H1 (cell line): Measurements from ENCODE around the gene CALM1. TPM values are rescaled to one million over a fixed set of nuclear protein-coding genes. Genes with fewer than 3 reads are reported as not detected.

ENCODE experiments used
- CTCF ChIA-PET: fragments of 300-600 bp; sonication (Branson Sonifier 250); formaldehyde crosslinking; loops from one replicate; lab custom pipeline; 2021; ENCODE audit not compliant: partially characterized antibody; lab: Charles Lee
- POLR2A ChIA-PET: fragments of 300-600 bp; sonication (Branson Sonifier 250); formaldehyde crosslinking; loops from one replicate; lab custom pipeline; 2021; ENCODE audit warnings: inconsistent platforms; ENCODE audit not compliant: partially characterized antibody; lab: Charles Lee
- DNase-seq, 2 experiments: peaks; one replicate each; pipeline versions ENCODE4 v3.0.0 to v3.0.0-alpha.2; 2010 to 2022; ENCODE audit warnings: low spot score in 2 of 2, low read depth in 1 of 2, mixed read lengths in 1 of 2
- FAIRE-seq: peaks from 2 replicates; lab custom pipeline; 2011; peaks lifted over from hg19 to GRCh38; lab: Jason Lieb, UNC
- H2AFZ ChIP-seq: 2 replicates; pipeline ENCODE4 v1.8.1; 2012; ENCODE audit warnings: low read length, inconsistent platforms
- H2AK5ac ChIP-seq: 2 replicates; pipeline ENCODE4 v1.6.1; 2013; ENCODE audit warnings: low read depth, low read length
- H2BK120ac ChIP-seq: replicated peaks from 2 replicates; pipeline ENCODE3; 2013; ENCODE audit warnings: low read depth, low read length, inconsistent platforms
- H2BK12ac ChIP-seq: 2 replicates; pipeline ENCODE4 v1.6.1; 2013; ENCODE audit warnings: low read depth, low read length
- H2BK15ac ChIP-seq: 2 replicates; pipeline ENCODE4 v1.6.1; 2013; ENCODE audit warnings: low read length
- H2BK20ac ChIP-seq: 2 replicates; pipeline ENCODE4 v1.6.1; 2013; ENCODE audit warnings: low read length
- H2BK5ac ChIP-seq: 2 replicates; pipeline ENCODE4 v1.6.1; 2013; ENCODE audit warnings: low read depth, low read length
- H3K14ac ChIP-seq: 2 replicates; pipeline ENCODE4 v1.6.1; 2013; ENCODE audit warnings: inconsistent platforms; ENCODE audit not compliant: insufficient read length
- H3K18ac ChIP-seq: 2 replicates; pipeline ENCODE4 v1.6.1; 2013; ENCODE audit warnings: low read length; ENCODE audit errors: extremely low read depth
- H3K23ac ChIP-seq: 2 replicates; pipeline ENCODE4 v1.6.1; 2013; ENCODE audit warnings: inconsistent platforms; ENCODE audit not compliant: insufficient read length
- H3K23me2 ChIP-seq: 2 replicates; pipeline ENCODE4 v1.6.1; 2013; ENCODE audit warnings: low read depth, low read length
- H3K27ac ChIP-seq: 2 replicates; pipeline ENCODE4 v1.6.1; 2011; ENCODE audit warnings: low read depth, low read length, inconsistent platforms
- H3K27me3 ChIP-seq, 4 experiments: replicated peaks in 1 of 4; 1 replicate in 1 of 4; 2 replicates in 3 of 4; pipeline versions ENCODE4 v1.6.1 to v1.8.1; 2011 to 2013; ENCODE audit warnings: low read length in 3 of 4, mild to moderate bottlenecking in 3 of 4, inconsistent platforms in 2 of 4, mixed read lengths in 2 of 4, moderate library complexity in 1 of 4; ENCODE audit not compliant: control insufficient read depth in 3 of 4, insufficient read depth in 3 of 4; ENCODE audit errors: extremely low read depth in 1 of 4
- H3K36me3 ChIP-seq, 4 experiments: 2 replicates each; pipeline versions ENCODE4 v1.6.1 to v1.8.1; 2011 to 2013; ENCODE audit warnings: mild to moderate bottlenecking in 4 of 4, low read length in 3 of 4, moderate library complexity in 2 of 4, control low read depth in 1 of 4, inconsistent platforms in 1 of 4; ENCODE audit not compliant: insufficient read depth in 4 of 4, control insufficient read depth in 2 of 4
- H3K4ac ChIP-seq: replicated peaks from 2 replicates; pipeline ENCODE3; 2013; ENCODE audit warnings: low read length, low read depth, mixed read lengths, inconsistent platforms; ENCODE audit not compliant: insufficient read length
- H3K4me1 ChIP-seq, 4 experiments: replicated peaks in 1 of 4; 1 replicate in 1 of 4; 2 replicates in 3 of 4; pipeline versions ENCODE4 v1.6.1 to v1.8.1; 2011 to 2013; ENCODE audit warnings: low read length in 3 of 4, inconsistent platforms in 2 of 4, mixed read lengths in 1 of 4; ENCODE audit not compliant: insufficient read depth in 4 of 4, control insufficient read depth in 3 of 4
- H3K4me2 ChIP-seq, 2 experiments: 2 replicates each; pipeline versions ENCODE4 v1.6.1 to v1.8.1; 2011 to 2013; ENCODE audit warnings: low read depth in 2 of 2, low read length in 2 of 2, control low read depth in 1 of 2, inconsistent platforms in 1 of 2, mild to moderate bottlenecking in 1 of 2; ENCODE audit not compliant: insufficient read depth in 1 of 2
- H3K4me3 ChIP-seq, 4 experiments: fragments of 200-600, 300-600 bp in 1 of 4; sonication (generic), shearing (Covaris generic), sonication (Bioruptor Twin) in 1 of 4; 2 replicates each; pipeline versions ENCODE4 v1.5.1 to v1.8.1; 2011 to 2016; ENCODE audit warnings: low read length in 4 of 4, low read depth in 3 of 4, control low read depth in 2 of 4, inconsistent platforms in 2 of 4, mild to moderate bottlenecking in 2 of 4, mixed read lengths in 1 of 4, moderate library complexity in 1 of 4; ENCODE audit not compliant: insufficient read depth in 2 of 4; ENCODE audit errors: extremely low read depth in 1 of 4
- H3K56ac ChIP-seq: replicated peaks from 2 replicates; pipeline ENCODE3; 2013; ENCODE audit warnings: low read depth, mild to moderate bottlenecking, mixed read lengths, low read length, inconsistent platforms; ENCODE audit not compliant: insufficient read length
- H3K79me1 ChIP-seq: 2 replicates; pipeline ENCODE4 v1.6.1; 2013; ENCODE audit warnings: low read depth, low read length, control low read depth
- H3K79me2 ChIP-seq, 2 experiments: 2 replicates each; pipeline versions ENCODE4 v1.6.1 to v1.8.1; 2012 to 2013; ENCODE audit warnings: low read length in 2 of 2, mild to moderate bottlenecking in 2 of 2, inconsistent platforms in 1 of 2; ENCODE audit not compliant: insufficient read depth in 2 of 2, control insufficient read depth in 1 of 2
- H3K9ac ChIP-seq, 4 experiments: replicated peaks in 1 of 4; 1 replicate in 1 of 4; 2 replicates in 3 of 4; pipeline versions ENCODE4 v1.6.1 to v1.8.1; 2011 to 2013; ENCODE audit warnings: low read depth in 3 of 4, low read length in 3 of 4, control low read depth in 2 of 4, mild to moderate bottlenecking in 2 of 4, moderate library complexity in 2 of 4, inconsistent platforms in 1 of 4; ENCODE audit errors: extremely low read depth in 1 of 4
- H3K9me3 ChIP-seq, 2 experiments: 2 replicates each; pipeline versions ENCODE4 v1.6.1 to v1.8.1; 2012 to 2013; ENCODE audit warnings: mild to moderate bottlenecking in 2 of 2, moderate library complexity in 2 of 2, control low read depth in 1 of 2, inconsistent platforms in 1 of 2, low read depth in 1 of 2, low read length in 1 of 2, mixed read lengths in 1 of 2; ENCODE audit not compliant: insufficient read depth in 2 of 2
- H4K20me1 ChIP-seq, 2 experiments: replicated peaks in 1 of 2; 2 replicates each; pipeline versions ENCODE3 to v1.8.1; 2011 to 2013; ENCODE audit warnings: inconsistent platforms in 2 of 2, low read length in 2 of 2, mild to moderate bottlenecking in 1 of 2; ENCODE audit not compliant: insufficient read depth in 2 of 2, control insufficient read depth in 1 of 2
- H4K5ac ChIP-seq: 2 replicates; pipeline ENCODE4 v1.6.1; 2013; ENCODE audit warnings: low read length, low read depth, mixed read lengths, inconsistent platforms; ENCODE audit not compliant: insufficient read length
- H4K8ac ChIP-seq: 2 replicates; pipeline ENCODE4 v1.8.0; 2013; ENCODE audit warnings: mild to moderate bottlenecking, moderate library complexity, low read length, inconsistent platforms; ENCODE audit not compliant: insufficient read depth; ENCODE audit errors: extremely low read depth
- H4K91ac ChIP-seq: replicated peaks from 2 replicates; pipeline ENCODE3; 2013; ENCODE audit warnings: low read length, mixed read lengths, inconsistent platforms; ENCODE audit not compliant: insufficient read length
- ASH2L ChIP-seq: fragments of 200-600, 300-600 bp; sonication (generic); IDR thresholded peaks from one replicate; pipeline ENCODE4 v1.7.1; 2017; ENCODE audit warnings: low read length
- BRCA1 ChIP-seq: IDR thresholded peaks from 2 replicates; pipeline ENCODE4 v1.6.1; 2012; ENCODE audit warnings: low read depth, low read length, improper control_type of control experiment
- CBX8 ChIP-seq: fragments of 300-800, 300-1000 bp; sonication (generic); IDR thresholded peaks from 2 replicates; pipeline ENCODE4 v1.7.1; 2016; ENCODE audit warnings: low read depth, low read length, borderline replicate concordance
- EP300 ChIP-seq, 2 experiments: IDR thresholded peaks; 1 replicate in 1 of 2; 2 replicates in 1 of 2; pipeline ENCODE4 v1.6.1; 2011 to 2012; ENCODE audit warnings: low read depth in 2 of 2, low read length in 2 of 2, mild to moderate bottlenecking in 2 of 2, borderline replicate concordance in 1 of 2, inconsistent platforms in 1 of 2, moderate library complexity in 1 of 2
- FOSL1 ChIP-seq: IDR thresholded peaks from 2 replicates; pipeline ENCODE4 v1.6.1; 2011; ENCODE audit warnings: mild to moderate bottlenecking, low read depth, low read length, moderate library complexity; ENCODE audit not compliant: insufficient read depth
- JUND ChIP-seq: IDR thresholded peaks from 2 replicates; pipeline ENCODE4 v1.6.1; 2011; ENCODE audit warnings: mild to moderate bottlenecking, improper control_type of control experiment, low read length
- KDM1A ChIP-seq: fragments of 200-600, 300-600 bp; sonication (generic); IDR thresholded peaks from 2 replicates; pipeline ENCODE4 v1.7.1; 2016; ENCODE audit warnings: mild to moderate bottlenecking, low read length, borderline replicate concordance
- KDM5A ChIP-seq: fragments of 200-600 bp; IDR thresholded peaks from 2 replicates; pipeline ENCODE4 v1.7.1; 2012; ENCODE audit warnings: mild to moderate bottlenecking, low read length, inconsistent platforms, mixed read lengths
- PHF8 ChIP-seq: fragments of 200-600 bp; sonication (generic); conservative IDR thresholded peaks from 2 replicates; pipeline ENCODE4 v1.7.1; 2012; ENCODE audit warnings: low read depth, mild to moderate bottlenecking, inconsistent platforms, low read length, moderate library complexity
- POLR2A ChIP-seq, 2 experiments: IDR thresholded peaks; 1 replicate in 1 of 2; 2 replicates in 1 of 2; pipeline ENCODE4 v1.6.1; 2011; ENCODE audit warnings: low read depth in 2 of 2, low read length in 2 of 2, mild to moderate bottlenecking in 2 of 2; ENCODE audit errors: control extremely low read depth in 1 of 2
- POU5F1 ChIP-seq: IDR thresholded peaks from 2 replicates; pipeline ENCODE4 v1.6.1; 2011; ENCODE audit warnings: low read depth, mild to moderate bottlenecking, low read length, moderate library complexity
- SIN3A ChIP-seq, 2 experiments: IDR thresholded peaks in 1 of 2; conservative IDR thresholded peaks in 1 of 2; 2 replicates each; pipeline ENCODE4 v1.6.1; 2011 to 2012; ENCODE audit warnings: low read length in 2 of 2, improper control_type of control experiment in 1 of 2, low read depth in 1 of 2, mild to moderate bottlenecking in 1 of 2
- SP1 ChIP-seq: IDR thresholded peaks from 2 replicates; pipeline ENCODE4 v1.6.1; 2011; ENCODE audit warnings: low read depth, low read length
- WGBS, 2 experiments: shearing (Covaris generic) in 1 of 2; methylation state at CpG; one replicate each; pipeline versions ENCODE4 v1.1.6 to v1.1.7; 2013 to 2015; ENCODE audit warnings: low lambda C conversion rate in 2 of 2, mixed read lengths in 2 of 2, inconsistent platforms in 1 of 2, low coverage in 1 of 2, missing lambda C conversion rate in 1 of 2; ENCODE audit not compliant: insufficient replicate concordance in 2 of 2, insufficient coverage in 1 of 2, insufficient read length in 1 of 2; ENCODE audit errors: extremely low coverage in 1 of 2, missing lambda C conversion rate in 1 of 2; 5-methylcytosine and 5-hydroxymethylcytosine counted together
- polyA plus RNA-seq, 7 experiments: library from polyadenylated mRNA; depleted of rRNA in 3 of 7; stranded (reverse) in 5 of 7; unstranded in 2 of 7; fragments of >200 nt in 5 of 7; fragments of 200-250 nt in 2 of 7; gene quantifications; 1 replicate in 5 of 7; 2 replicates in 1 of 7; 4 replicates in 1 of 7; pipeline versions ENCODE4 v1.2.1 to v1.2.3, GENCODE V29; 2011 to 2013; ENCODE audit warnings: missing spikeins in 2 of 7, mixed read lengths in 2 of 7
- total RNA-seq: library from RNA; stranded (reverse); fragmentation: NEBNext Ultra II Directional; extraction: Animal tissue kit (Norgen Biotek cat#: 25700); gene quantifications from 2 replicates; pipeline ENCODE4 v1.2.1, GENCODE V29; 2021

CALM1 gene
- total and polyA plus RNA-seq, 2 of the 8 experiments (the other 6 are each of a cell fraction or from before 2014, with no cell fraction given) = 285 to 422 TPM

GRCh38 chr14:90419200-90419599, 22.4 kb downstream of the CALM1 start:
- Histone ChIP-seq H3K14ac (no peak overlapping the region), H3K79me2 (no peaks in the 10 kb centered on the region), H2AK5ac (no peak overlapping the region), H4K91ac (no peak overlapping the region), H3K36me3 (no peaks in the 10 kb centered on the region), H3K23me2 (no peaks in the 10 kb centered on the region), H3K27me3 (no peaks in the 10 kb centered on the region), H3K4me2 (no peak overlapping the region), H3K4me3 (no peak overlapping the region), H3K4me1 (peaks cover 0 to 8% (median 0%) of the 10 kb centered on the region in 4 experiments; a peak in 2 of 7 replicates), H4K8ac (no peak overlapping the region), H3K23ac (no peak overlapping the region), H2AFZ (no peak overlapping the region), H2BK120ac (no peak overlapping the region), H2BK15ac (no peak overlapping the region), H3K9me3 (0 out of 4 replicates have a peak, but pooled peaks cover 0 to 7% of the 10 kb centered on the region in 2 experiments), H3K18ac (no peak overlapping the region), H4K5ac (no peak overlapping the region), H2BK12ac (no peak overlapping the region), H4K20me1 (no peaks in the 10 kb centered on the region), H3K9ac (no peak overlapping the region), H3K27ac (no peak overlapping the region), H2BK5ac (no peak overlapping the region), H3K79me1 (no peaks in the 10 kb centered on the region), H3K4ac (no peak overlapping the region), H3K56ac (no peak overlapping the region), H2BK20ac (no peak overlapping the region)
- ChIA-PET CTCF (interaction anchor here (0.7 to 2.3 kb wide), 5 partner anchors 10 to 271 kb away, joined by 3 to 9 read pairs (median 5); no protein-coding TSS in a partner anchor), POLR2A (interaction anchor here (1.0 to 1.3 kb wide), 2 partner anchors 10 to 37 kb away, joined by 3 read pairs; no protein-coding TSS in a partner anchor)
- DNase-seq (no peak), FAIRE-seq (no peak)
- WGBS, 2 experiments = 91% methylated on average over 12 of the region's 12 CpGs; no CpG with 5 or more reads in 1 of the 2 experiments
- no peak for TF ChIP-seq SIN3A (conservative IDR thresholded peaks at IDR 0.05 in 1 of 2, IDR thresholded peaks at IDR 0.05 in 1 of 2; ENCODE audit: low read depth in 1 of 2, low read length in 2 of 2)
- no peak for TF ChIP-seq SP1
- TF ChIP-seq JUND = no peak
- no peak for TF ChIP-seq POU5F1
- TF ChIP-seq CBX8 = no peak
- TF ChIP-seq BRCA1 = no peak
- no peak for TF ChIP-seq POLR2A (IDR thresholded peaks at IDR 0.05; ENCODE audit: control extremely low read depth in 1 of 2, low read depth in 2 of 2, low read length in 2 of 2)
- TF ChIP-seq KDM5A = no peak
- TF ChIP-seq KDM1A = no peak
- no peak for TF ChIP-seq FOSL1
- no peak for TF ChIP-seq PHF8
- TF ChIP-seq EP300 (IDR thresholded peaks at IDR 0.05; ENCODE audit: borderline replicate concordance in 1 of 2, low read depth in 2 of 2, low read length in 2 of 2) = no peak
- no peak for TF ChIP-seq ASH2L
